H9 (cell line): Measurements from ENCODE around the gene LBH. TPM values are rescaled to one million over a fixed set of nuclear protein-coding genes. Genes with fewer than 3 reads are reported as not detected.

Experiments used
- DNase-seq: peaks from one replicate; pipeline ENCODE4 v3.0.0-alpha.2; 2017
- H2AFZ ChIP-seq: one replicate; pipeline ENCODE4 v1.6.1; 2013; ENCODE audit warnings: mild to moderate bottlenecking, low read length, control low read depth, moderate library complexity
- H2AK5ac ChIP-seq: 2 replicates; pipeline ENCODE4 v1.6.1; 2013; ENCODE audit warnings: low read length, control low read depth, mixed read lengths; ENCODE audit not compliant: insufficient read length
- H2BK120ac ChIP-seq: one replicate; pipeline ENCODE4 v1.6.1; 2013; ENCODE audit warnings: low read depth, mild to moderate bottlenecking, low read length, control low read depth, inconsistent platforms; ENCODE audit not compliant: poor library complexity, severe bottlenecking
- H2BK12ac ChIP-seq: 2 replicates; pipeline ENCODE4 v1.6.1; 2013; ENCODE audit warnings: low read length, control low read depth, mixed read lengths, low read depth; ENCODE audit not compliant: insufficient read length
- H2BK15ac ChIP-seq: 2 replicates; pipeline ENCODE4 v1.6.1; 2013; ENCODE audit warnings: low read depth, low read length, control low read depth
- H2BK20ac ChIP-seq: one replicate; pipeline ENCODE4 v1.6.1; 2013; ENCODE audit warnings: low read depth, mild to moderate bottlenecking, low read length, control low read depth, inconsistent platforms; ENCODE audit not compliant: poor library complexity, severe bottlenecking
- H2BK5ac ChIP-seq: 2 replicates; pipeline ENCODE4 v1.6.1; 2013; ENCODE audit warnings: low read length, control low read depth, mixed read lengths; ENCODE audit not compliant: insufficient read length
- H3K14ac ChIP-seq: 2 replicates; pipeline ENCODE4 v1.6.1; 2013; ENCODE audit warnings: low read length, control low read depth; ENCODE audit not compliant: insufficient read depth
- H3K18ac ChIP-seq: 2 replicates; pipeline ENCODE4 v1.6.1; 2013; ENCODE audit warnings: low read depth, mild to moderate bottlenecking, mixed read lengths, low read length, control low read depth; ENCODE audit not compliant: insufficient read length
- H3K23ac ChIP-seq: 2 replicates; pipeline ENCODE4 v1.6.1; 2013; ENCODE audit warnings: low read length, control low read depth, mixed read lengths, low read depth; ENCODE audit not compliant: insufficient read length
- H3K23me2 ChIP-seq: 2 replicates; pipeline ENCODE4 v1.6.1; 2013; ENCODE audit warnings: low read depth, mild to moderate bottlenecking, mixed read lengths, low read length, control low read depth; ENCODE audit not compliant: insufficient read length, poor library complexity, severe bottlenecking
- H3K27ac ChIP-seq: 2 replicates; pipeline ENCODE4 v1.5.1; 2013; ENCODE audit warnings: low read length, control low read depth, mixed read lengths, low read depth; ENCODE audit not compliant: insufficient read length
- H3K27me3 ChIP-seq: 2 replicates; pipeline ENCODE4 v1.6.1; 2013; ENCODE audit warnings: low read length, control low read depth, inconsistent platforms; ENCODE audit not compliant: insufficient read depth
- H3K4ac ChIP-seq: 2 replicates; pipeline ENCODE4 v1.6.1; 2013; ENCODE audit warnings: low read depth, mild to moderate bottlenecking, control low read depth, inconsistent platforms, low read length, moderate library complexity
- H3K4me1 ChIP-seq: 2 replicates; pipeline ENCODE4 v1.6.1; 2013; ENCODE audit warnings: low read length, control low read depth, inconsistent platforms; ENCODE audit not compliant: insufficient read depth
- H3K4me2 ChIP-seq: 2 replicates; pipeline ENCODE4 v1.6.1; 2013; ENCODE audit warnings: low read length, control low read depth, mixed read lengths; ENCODE audit not compliant: insufficient read length, insufficient read depth
- H3K56ac ChIP-seq: 2 replicates; pipeline ENCODE4 v1.6.1; 2013; ENCODE audit warnings: low read depth, mild to moderate bottlenecking, mixed read lengths, low read length, control low read depth; ENCODE audit not compliant: insufficient read length
- H3K79me1 ChIP-seq: 2 replicates; pipeline ENCODE4 v1.6.1; 2013; ENCODE audit warnings: low read depth, mild to moderate bottlenecking, moderate library complexity, low read length, control low read depth, inconsistent platforms; ENCODE audit not compliant: insufficient read depth, poor library complexity, severe bottlenecking
- H3K79me2 ChIP-seq: 2 replicates; pipeline ENCODE4 v1.6.1; 2013; ENCODE audit warnings: low read length, control low read depth, inconsistent platforms; ENCODE audit not compliant: insufficient read depth
- H3K9ac ChIP-seq: 2 replicates; pipeline ENCODE4 v1.6.1; 2013; ENCODE audit warnings: low read length, control low read depth, mixed read lengths; ENCODE audit not compliant: insufficient read length; ENCODE audit errors: extremely low read depth
- H3K9me3 ChIP-seq: one replicate; pipeline ENCODE4 v1.6.1; 2013; ENCODE audit warnings: low read depth, low read length, inconsistent platforms; ENCODE audit not compliant: control insufficient read depth
- H3T11ph ChIP-seq: one replicate; pipeline ENCODE4 v1.6.1; 2013; ENCODE audit warnings: mild to moderate bottlenecking, low read length, control low read depth, inconsistent platforms
- H4K20me1 ChIP-seq: one replicate; pipeline ENCODE4 v1.6.1; 2013; ENCODE audit not compliant: control insufficient read depth, insufficient read length, insufficient read depth
- H4K5ac ChIP-seq: 2 replicates; pipeline ENCODE4 v1.6.1; 2013; ENCODE audit warnings: low read depth, mild to moderate bottlenecking, mixed read lengths, low read length, control low read depth; ENCODE audit not compliant: insufficient read length
- H4K8ac ChIP-seq: replicated peaks from 2 replicates; pipeline ENCODE4 v1.6.1; 2013; ENCODE audit warnings: low read length, control low read depth, mixed read lengths, low read depth; ENCODE audit not compliant: insufficient read length
- H4K91ac ChIP-seq: 2 replicates; pipeline ENCODE4 v1.6.1; 2013; ENCODE audit warnings: low read depth, mild to moderate bottlenecking, moderate library complexity, mixed read lengths, low read length, control low read depth; ENCODE audit not compliant: insufficient read length
- H3K27ac Mint-ChIP-seq, 3 experiments: 2 replicates in 2 of 3; 3 replicates in 1 of 3; pipeline ENCODE4 v1.8.0; 2020 to 2021; ENCODE audit warnings: mixed read lengths in 3 of 3, mild to moderate bottlenecking in 1 of 3, moderate library complexity in 1 of 3
- H3K27me3 Mint-ChIP-seq: 2 replicates; pipeline ENCODE4 v1.8.0; 2021; ENCODE audit warnings: low read depth, mild to moderate bottlenecking, moderate library complexity, mixed read lengths
- H3K36me3 Mint-ChIP-seq, 3 experiments: 2 replicates in 2 of 3; 3 replicates in 1 of 3; pipeline ENCODE4 v1.8.0; 2020 to 2021; ENCODE audit warnings: low read depth in 3 of 3, mixed read lengths in 3 of 3; ENCODE audit not compliant: insufficient read depth in 1 of 3
- H3K4me1 Mint-ChIP-seq, 2 experiments: 2 replicates each; pipeline ENCODE4 v1.8.0; 2020; ENCODE audit warnings: mixed read lengths in 2 of 2
- H3K4me3 Mint-ChIP-seq, 2 experiments: 2 replicates in 1 of 2; 3 replicates in 1 of 2; pipeline ENCODE4 v1.8.0; 2020 to 2021; ENCODE audit warnings: mild to moderate bottlenecking in 2 of 2, mixed read lengths in 2 of 2, moderate library complexity in 1 of 2
- H3K9me3 Mint-ChIP-seq, 2 experiments: 2 replicates in 1 of 2; 3 replicates in 1 of 2; pipeline ENCODE4 v1.8.0; 2020; ENCODE audit warnings: mild to moderate bottlenecking in 2 of 2, mixed read lengths in 2 of 2, moderate library complexity in 1 of 2
- whole genome bisulfite sequencing: extraction: QIAGEN DNeasy Blood & Tissue Kit; methylation state at CpG from one replicate; pipeline ENCODE4 v1.1.7; 2013; ENCODE audit warnings: missing lambda C conversion rate, low lambda C conversion rate, mixed read lengths; ENCODE audit not compliant: insufficient read length; ENCODE audit errors: extremely low coverage; 5-methylcytosine and 5-hydroxymethylcytosine counted together
- total RNA-seq: library from RNA; stranded (reverse); gene quantifications from 2 replicates; pipeline ENCODE4 v1.2.1, GENCODE V29; 2021
- TF ChIP-seq, protein P1 (sequence below): fragments of 200-600 bp; sonication (generic); conservative IDR thresholded peaks from 3 replicates; pipeline ENCODE4 v1.8.0; 2021; ENCODE audit warnings: antibody characterized with exemption, mild to moderate bottlenecking

Gene LBH
- total RNA-seq, 1 experiment from 2014 or later, result 53.0 TPM

GRCh38 chr2:30270166-30270565 is 38.8 kb downstream of the LBH start:
- Histone ChIP-seq H4K20me1 (no peaks in the 10 kb centered on the region), H3T11ph (no peak overlapping the region), H2BK12ac (no peak overlapping the region), H3K4me1 (no peaks in the 10 kb centered on the region), H3K23ac (no peak overlapping the region), H3K27ac (no peak overlapping the region), H2AFZ (no peak overlapping the region), H3K27me3 (no peaks in the 10 kb centered on the region), H2BK15ac (no peak overlapping the region), H2BK5ac (no peak overlapping the region), H3K14ac (no peak overlapping the region), H3K18ac (no peak overlapping the region), H3K79me2 (no peaks in the 10 kb centered on the region), H4K5ac (no peak overlapping the region), H3K23me2 (no peaks in the 10 kb centered on the region), H3K4me2 (no peak overlapping the region), H3K9me3 (no peaks in the 10 kb centered on the region), H2BK20ac (no peak overlapping the region), H2BK120ac (no peak overlapping the region), H3K4ac (no peak overlapping the region), H4K91ac (no peak overlapping the region), H3K56ac (no peak overlapping the region), H2AK5ac (no peak overlapping the region), H3K9ac (no peak overlapping the region), H3K79me1 (no peaks in the 10 kb centered on the region), H4K8ac (no peak overlapping the region)
- H3K4me1 Mint-ChIP-seq, result peaks cover 24 to 25% of the 10 kb centered on the region in 2 experiments
- WGBS, result no CpG with 5 or more reads among the region's 3 CpGs
- H3K4me3 Mint-ChIP-seq, result no peak overlapping the region
- TF ChIP-seq, protein P1, sequence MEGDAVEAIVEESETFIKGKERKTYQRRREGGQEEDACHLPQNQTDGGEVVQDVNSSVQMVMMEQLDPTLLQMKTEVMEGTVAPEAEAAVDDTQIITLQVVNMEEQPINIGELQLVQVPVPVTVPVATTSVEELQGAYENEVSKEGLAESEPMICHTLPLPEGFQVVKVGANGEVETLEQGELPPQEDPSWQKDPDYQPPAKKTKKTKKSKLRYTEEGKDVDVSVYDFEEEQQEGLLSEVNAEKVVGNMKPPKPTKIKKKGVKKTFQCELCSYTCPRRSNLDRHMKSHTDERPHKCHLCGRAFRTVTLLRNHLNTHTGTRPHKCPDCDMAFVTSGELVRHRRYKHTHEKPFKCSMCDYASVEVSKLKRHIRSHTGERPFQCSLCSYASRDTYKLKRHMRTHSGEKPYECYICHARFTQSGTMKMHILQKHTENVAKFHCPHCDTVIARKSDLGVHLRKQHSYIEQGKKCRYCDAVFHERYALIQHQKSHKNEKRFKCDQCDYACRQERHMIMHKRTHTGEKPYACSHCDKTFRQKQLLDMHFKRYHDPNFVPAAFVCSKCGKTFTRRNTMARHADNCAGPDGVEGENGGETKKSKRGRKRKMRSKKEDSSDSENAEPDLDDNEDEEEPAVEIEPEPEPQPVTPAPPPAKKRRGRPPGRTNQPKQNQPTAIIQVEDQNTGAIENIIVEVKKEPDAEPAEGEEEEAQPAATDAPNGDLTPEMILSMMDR, result no peak
- H3K27ac Mint-ChIP-seq, result no peak overlapping the region
- no peaks in the 10 kb centered on the region for H3K36me3 Mint-ChIP-seq
- H3K9me3 Mint-ChIP-seq, result no peaks in the 10 kb centered on the region; a peak in 1 of 5 replicates
- H3K27me3 Mint-ChIP-seq, result no peaks in the 10 kb centered on the region; the same call in 1 of the 2 replicates
- no peak for DNase-seq
